ENCODE results near the gene RELN.

DNA sequence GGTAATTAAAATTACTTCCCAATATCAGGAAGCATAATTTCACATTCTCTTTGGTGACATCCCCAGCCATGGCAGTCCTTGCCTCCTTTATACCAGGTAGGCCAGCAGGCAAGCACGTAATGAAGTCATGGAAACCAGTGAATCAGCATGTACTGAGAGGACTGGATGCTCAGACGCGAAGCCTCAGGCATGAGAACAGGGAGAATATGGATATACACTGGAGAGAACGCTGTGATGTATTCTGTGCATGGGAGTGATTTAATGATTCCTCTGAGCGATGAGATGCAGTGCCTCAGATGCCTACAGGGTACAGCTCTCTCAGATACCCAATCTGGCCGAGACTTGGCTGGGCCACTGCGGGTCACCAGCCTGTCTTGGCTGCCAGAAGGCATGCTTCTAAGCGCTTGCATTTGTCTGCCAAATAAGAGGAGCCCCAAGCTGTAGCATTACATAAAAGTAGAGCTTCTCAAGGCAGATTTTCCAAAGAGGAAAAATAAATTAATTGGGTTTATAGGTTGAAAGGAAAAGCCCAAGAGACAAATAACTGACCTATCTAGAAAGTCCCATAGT, 238.1 kb downstream of the RELN start:
- TF ChIP-seq, protein P1, sequence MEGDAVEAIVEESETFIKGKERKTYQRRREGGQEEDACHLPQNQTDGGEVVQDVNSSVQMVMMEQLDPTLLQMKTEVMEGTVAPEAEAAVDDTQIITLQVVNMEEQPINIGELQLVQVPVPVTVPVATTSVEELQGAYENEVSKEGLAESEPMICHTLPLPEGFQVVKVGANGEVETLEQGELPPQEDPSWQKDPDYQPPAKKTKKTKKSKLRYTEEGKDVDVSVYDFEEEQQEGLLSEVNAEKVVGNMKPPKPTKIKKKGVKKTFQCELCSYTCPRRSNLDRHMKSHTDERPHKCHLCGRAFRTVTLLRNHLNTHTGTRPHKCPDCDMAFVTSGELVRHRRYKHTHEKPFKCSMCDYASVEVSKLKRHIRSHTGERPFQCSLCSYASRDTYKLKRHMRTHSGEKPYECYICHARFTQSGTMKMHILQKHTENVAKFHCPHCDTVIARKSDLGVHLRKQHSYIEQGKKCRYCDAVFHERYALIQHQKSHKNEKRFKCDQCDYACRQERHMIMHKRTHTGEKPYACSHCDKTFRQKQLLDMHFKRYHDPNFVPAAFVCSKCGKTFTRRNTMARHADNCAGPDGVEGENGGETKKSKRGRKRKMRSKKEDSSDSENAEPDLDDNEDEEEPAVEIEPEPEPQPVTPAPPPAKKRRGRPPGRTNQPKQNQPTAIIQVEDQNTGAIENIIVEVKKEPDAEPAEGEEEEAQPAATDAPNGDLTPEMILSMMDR (IDR thresholded peaks at IDR 0.05), result no peak
- TF ChIP-seq POLR2A (IDR thresholded peaks at IDR 0.05) (no peak), EP300 (IDR thresholded peaks at IDR 0.05) (no peak)
